HG02571 (cell line): ENCODE results near the gene KRTAP17-1.
"Not testable (repeated sequence)": the region's sequence is repeated elsewhere in the genome, so short reads cannot be mapped to it uniquely, and the experiment has no call there.

Source experiments
- ATAC-seq: cut with Tn5 transposase; IDR thresholded peaks from one replicate; pipeline ENCODE4 v1.9.1; 2021; ENCODE audit warnings: mild to moderate bottlenecking, moderate library complexity; ENCODE audit not compliant: unreplicated experiment

KRTAP17-1 gene

GRCh38 chr17:41307647-41308046 is 7.9 kb downstream of the KRTAP17-1 start:
- ATAC-seq = no peak

DNA sequence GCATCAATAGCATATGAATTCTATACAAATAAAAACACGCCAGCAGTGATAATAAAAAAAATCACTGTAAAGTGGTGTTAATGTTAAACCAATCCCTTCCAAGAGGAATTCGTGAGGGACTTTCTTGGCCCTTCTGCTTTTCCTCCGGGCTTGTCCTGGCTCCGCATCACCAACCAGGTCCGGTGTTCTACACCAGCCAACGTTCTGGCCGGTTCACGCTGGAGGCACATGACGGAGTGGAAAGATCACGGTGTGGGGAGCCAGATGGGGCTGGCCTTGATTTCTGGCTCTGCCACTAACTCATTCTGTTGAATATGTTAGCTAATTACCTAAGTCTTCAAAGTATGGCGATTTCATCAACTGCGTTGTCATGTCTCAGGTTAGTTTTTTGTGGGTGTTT is 11.4 kb downstream of the KRTAP17-1 start:
- ATAC-seq = no peak

DNA sequence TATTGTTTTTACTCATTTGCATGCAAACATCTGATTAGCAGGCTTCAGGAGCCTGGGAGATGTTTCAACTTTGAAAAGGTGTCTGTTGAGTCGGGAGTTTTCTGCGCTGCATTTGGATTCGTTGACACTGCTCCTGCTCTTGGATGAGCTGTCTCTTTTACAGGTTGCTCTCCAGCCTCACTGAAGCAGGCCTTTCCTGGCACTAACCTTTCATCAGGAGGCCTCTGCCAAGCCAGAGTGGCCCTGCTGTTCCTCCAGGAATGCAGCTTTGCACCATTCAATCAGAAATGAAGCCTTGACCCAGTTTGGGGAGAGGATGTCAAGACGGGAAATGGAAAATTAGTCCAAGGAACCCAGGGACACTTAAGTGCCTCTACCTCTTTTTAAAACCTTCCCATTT is 12.5 kb downstream of the KRTAP17-1 start:
- ATAC-seq = no peak

DNA sequence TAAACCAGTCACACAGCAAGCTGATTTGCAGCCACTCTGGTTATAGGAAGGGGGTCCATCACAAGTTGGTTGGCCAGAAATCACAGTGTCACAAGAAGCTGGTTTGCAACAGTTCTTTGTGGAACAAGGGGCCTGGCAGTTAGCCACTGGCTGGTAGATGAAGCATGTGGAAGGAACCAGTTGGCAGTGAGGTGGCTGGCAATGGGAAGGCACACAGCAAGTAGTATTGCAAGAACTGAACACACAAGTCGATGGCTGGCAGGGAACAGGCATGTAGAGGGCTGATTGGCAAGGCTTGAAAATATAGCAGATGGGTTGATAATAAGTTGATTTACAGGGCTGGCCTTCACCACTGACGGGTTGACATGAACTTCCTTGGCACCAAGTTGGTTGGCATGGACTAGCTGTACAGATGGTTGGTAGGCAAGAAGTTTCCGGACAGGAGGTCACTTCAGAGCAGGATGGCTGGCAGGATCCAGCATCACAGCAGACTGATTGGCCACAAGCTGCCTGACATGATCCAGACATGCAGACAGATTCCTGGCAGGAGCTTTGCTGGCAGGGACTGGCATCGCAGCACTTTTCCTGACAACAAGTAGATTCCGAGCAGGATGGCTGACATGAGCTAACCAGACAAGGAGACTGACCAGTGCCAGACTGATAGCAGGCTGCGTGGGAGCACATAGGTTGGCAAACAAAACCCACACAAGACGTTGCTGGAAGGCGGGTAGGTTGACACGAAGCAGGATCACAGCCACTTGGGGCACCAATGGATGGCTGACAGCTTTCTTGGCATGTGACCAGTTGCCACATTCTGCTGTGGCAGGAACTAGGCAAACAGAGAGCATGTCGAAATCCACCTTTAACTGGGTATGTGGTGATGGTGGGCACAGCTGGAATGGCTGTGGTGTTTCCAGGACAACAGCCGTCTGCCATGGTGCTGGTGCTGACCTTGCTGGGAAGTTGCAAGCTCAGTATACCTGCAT is 13.3 kb downstream of the KRTAP17-1 start, which contains the start of gene KRTAP29-1:
Gene KRTAP29-1, minus strand, starts transcription at position 936 of the 986 bp plus-strand sequence. Its CDS starts 0 bp downstream, at position 936.
- no peak for ATAC-seq

GRCh38 chr17:41301204-41301790 is 14.2 kb downstream of the KRTAP17-1 start:
- no peak for ATAC-seq

- no peak for ATAC-seq
Measured at GRCh38 chr17:41298458-41299135, 16.9 kb downstream of the KRTAP17-1 start.

DNA sequence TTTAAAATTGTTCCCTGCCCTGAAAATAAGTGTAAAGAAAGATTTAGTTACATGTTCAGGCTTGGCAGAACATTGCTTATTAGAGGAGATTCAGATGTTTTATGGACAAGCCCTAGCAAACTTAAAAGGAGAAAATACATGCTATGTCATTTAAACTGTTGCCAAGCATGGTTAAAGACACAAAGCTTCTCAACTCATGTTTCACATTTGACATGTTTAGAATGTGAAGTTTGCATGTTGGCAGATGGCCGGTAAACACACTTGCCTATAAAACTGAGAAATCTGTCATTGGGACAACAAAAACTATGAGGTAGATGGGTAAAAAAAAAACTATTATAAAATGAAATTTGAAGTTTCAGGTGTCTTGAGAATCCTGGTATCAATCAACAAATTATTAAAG is 18.7 kb downstream of the KRTAP17-1 start:
- ATAC-seq = no peak

GRCh38 chr17:41294016-41294415 is 21.5 kb downstream of the KRTAP17-1 start:
- no peak for ATAC-seq

- ATAC-seq = no peak
Measured at GRCh38 chr17:41287050-41287449, 28.5 kb downstream of the KRTAP17-1 start.

DNA sequence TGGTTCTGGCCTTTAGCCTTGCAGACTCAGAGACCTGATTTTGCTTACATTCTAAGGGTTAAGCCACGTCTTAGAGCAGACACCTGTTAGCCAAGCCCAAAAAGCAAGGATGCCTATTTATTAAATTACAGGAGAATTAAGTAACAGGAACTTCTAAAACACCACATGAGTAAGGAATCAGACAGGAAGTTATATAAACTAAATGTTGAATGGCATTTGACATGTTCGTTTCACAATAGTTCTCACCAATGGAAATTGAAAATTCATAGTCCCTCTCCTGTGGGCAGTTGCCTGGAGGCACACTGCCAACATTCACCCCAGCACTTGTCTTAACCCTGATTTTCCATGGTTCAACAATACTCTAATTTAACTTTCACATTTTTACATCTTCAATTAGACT is 31.0 kb downstream of the KRTAP17-1 start:
- no peak for ATAC-seq

DNA sequence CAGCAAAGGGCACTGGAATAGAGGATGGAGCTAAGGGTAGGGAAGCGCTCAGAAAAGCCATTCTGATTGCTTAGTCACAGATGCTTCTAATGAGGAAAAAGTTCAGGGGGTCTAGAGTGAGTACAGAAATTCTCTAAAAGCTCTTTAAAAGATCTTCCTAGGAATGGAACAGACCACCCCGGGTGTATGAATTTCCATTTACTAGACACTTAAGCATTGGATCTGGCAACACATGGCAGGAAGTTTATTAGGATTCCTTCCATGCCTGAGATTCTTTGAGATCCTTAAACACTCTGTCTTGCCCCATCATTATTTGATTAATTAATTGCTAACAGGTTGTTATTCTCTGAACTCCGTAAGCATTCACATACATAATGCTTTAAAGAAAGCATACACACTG is 31.5 kb downstream of the KRTAP17-1 start:
- no peak for ATAC-seq

DNA sequence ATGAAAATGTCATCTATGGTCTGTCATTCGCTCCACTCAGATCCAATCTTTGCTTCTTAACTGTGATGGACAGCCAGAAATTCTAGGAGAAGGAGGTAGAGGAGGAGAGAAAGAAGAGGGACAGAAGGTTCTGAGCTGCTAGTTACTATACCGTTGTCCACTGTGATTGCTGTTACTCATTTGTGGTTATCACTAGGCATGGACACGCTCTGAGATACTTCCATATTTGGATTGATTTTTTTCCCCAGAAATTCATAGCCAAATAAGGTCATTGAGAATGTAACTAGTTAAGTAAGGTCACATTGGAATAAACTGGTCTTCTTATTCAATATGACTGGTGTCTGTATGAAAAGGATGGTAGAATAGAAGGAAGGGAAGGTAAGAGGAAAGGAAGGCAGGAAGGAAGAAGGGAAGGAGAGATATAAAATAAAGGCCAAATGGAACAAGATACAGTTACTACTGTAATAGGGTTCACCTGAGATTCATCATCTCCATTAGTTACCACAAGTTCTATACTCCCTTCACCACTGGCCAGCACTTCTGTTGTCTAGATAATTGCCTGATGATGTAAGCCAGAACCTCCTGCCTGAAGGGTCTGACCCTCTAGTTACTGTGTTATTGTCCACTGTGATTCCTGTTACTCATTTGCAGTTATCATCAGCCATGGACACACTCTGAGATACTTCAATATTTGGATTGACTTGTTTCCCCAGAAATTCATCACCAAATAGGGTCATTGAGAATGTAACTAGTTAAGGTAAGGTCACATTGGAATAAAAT is 37.1 kb downstream of the KRTAP17-1 start:
- no peak for ATAC-seq

- ATAC-seq = not testable (repeated sequence)
Measured at GRCh38 chr17:41275648-41276190, 39.8 kb downstream of the KRTAP17-1 start, which contains the start of gene KRTAP9-7. Gene KRTAP9-7, plus strand, starts transcription at chr17:41275698. Its CDS starts 0 bp downstream, at chr17:41275698.

DNA sequence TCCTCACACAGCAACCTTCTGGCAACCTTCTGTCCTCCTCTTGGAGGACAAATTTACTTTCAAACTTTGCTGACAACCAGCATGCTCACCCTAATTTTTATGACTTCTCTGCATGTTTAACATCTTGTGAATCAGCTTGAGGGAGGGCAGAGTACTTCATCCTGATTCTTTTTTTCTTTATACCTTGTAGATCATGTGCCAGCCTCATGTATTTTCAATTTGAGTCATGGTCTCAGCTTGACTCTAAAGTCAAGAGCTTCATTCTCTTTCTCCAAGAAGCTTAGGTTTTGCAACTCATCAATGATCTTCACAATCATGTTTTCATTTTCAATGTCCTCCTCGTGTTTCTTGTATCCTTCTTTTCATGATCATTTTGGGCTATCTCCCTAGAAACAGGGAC is 43.7 kb downstream of the KRTAP17-1 start:
- ATAC-seq = no peak

- ATAC-seq = not testable (repeated sequence)
Measured at GRCh38 chr17:41271323-41271722, 44.2 kb downstream of the KRTAP17-1 start.

GRCh38 chr17:41267711-41268110 is 47.8 kb downstream of the KRTAP17-1 start:
- ATAC-seq = no peak

- ATAC-seq = no peak
Measured at GRCh38 chr17:41265078-41265477, 50.4 kb downstream of the KRTAP17-1 start, which contains the start of gene KRTAP9-6. Gene KRTAP9-6, plus strand, starts transcription at chr17:41265378. Its CDS starts 0 bp downstream, at chr17:41265378.
